GM19328 (cell line): ENCODE measurements around the gene PNLDC1.
"Not testable (repeated sequence)": the region's sequence is repeated elsewhere in the genome, so short reads cannot be mapped to it uniquely, and the experiment has no call there.

Experiments used
- ATAC-seq: cut with Tn5 transposase; IDR thresholded peaks from one replicate; pipeline ENCODE4 v1.9.1; 2021; ENCODE audit warnings: mild to moderate bottlenecking, moderate library complexity; ENCODE audit not compliant: unreplicated experiment

The PNLDC1 gene

DNA sequence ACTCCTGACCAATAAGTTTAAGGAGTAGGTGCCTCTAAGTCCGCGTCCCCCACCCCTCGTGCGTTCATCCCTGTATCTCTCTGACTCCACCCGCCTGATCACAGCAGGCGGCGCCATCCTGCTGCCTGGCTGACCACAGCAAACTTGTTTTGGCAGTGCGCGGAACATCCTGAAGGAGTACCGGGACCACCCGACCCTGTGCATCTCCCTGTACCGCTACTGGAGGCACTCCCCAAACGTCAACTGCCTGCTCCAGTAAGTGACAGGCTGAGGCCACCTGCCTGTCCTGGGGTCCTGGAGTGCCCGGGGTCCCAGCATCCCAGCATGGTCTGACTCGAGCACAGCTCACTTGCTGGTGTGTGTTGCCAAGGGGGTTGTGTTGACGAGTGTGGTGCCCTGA is 19.0 kb downstream of the PNLDC1 start:
- ATAC-seq, result no peak

DNA sequence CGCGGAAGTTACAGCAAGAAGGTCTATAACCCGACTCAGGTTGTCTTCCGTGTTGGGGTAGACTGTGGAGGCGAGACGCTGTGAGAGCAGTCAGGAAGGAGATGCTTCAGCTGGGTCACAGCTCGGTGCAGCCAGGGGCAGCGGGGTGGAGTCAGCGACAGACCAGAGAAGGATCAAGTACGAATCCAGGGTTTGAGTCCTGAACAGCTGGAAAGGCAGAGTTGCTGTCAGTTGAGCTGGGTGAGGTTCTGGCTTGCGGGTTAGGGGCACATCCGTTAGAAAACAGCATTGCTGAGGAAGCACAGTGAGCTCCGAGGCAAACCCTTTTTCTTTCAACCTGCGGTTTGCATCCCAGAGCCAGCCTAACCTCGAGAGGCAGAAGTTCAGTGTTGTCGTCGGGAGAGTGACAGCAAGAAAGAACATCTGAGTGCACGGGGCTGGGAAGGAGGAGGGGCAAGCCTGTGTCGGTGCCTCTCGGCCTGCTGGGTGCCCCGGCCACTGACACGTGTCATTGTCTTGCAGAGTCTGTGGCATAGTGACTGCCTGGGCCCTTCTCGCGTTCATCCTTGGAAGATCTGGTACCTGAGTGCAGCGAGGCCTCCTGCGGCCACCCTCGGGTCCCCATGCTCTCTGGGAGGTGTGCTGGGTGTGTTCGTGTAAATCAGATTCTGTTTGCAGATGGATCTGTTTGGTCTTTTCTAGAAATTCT is 20.0 kb downstream of the PNLDC1 start:
- ATAC-seq, result no peak

DNA sequence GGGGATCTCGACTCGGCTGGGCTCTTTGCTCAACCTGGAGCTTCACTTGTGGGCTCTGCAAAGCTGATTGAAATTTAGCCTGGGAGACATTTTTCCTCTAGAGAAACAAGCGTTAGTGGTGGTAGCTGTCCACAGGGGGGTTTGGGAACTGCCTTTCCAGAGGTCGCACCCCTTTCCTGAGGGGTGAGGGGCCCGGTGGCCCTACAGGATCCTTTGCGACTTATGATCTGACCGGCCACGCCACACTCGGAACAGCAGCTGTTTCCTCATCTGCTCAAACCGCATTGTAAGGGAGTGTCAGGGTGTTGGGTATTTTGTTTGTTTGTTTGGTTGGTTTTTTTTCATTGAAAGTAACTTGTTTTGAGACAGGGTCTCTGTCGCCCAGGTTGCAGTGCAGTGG is 21.0 kb downstream of the PNLDC1 start:
- no peak for ATAC-seq

DNA sequence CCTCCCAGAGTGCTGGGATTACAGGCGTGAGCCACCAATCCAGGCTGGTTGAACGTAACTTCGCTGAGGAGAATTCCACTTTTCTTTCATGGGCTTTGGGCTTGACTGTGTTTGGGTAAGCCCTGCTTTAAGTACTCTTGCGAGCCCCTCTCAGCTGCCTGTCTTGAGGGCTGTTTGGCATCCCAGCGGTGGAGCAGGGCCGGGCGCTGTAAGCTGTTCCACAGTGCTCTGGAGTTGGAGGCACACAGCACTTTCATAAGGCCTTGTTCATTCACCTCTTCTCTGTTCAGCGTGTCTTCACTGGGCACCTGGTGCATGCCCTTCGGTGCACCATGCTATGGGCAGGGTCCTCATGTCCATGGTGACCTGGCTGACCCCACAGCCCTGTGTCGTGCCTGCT is 21.6 kb downstream of the PNLDC1 start:
- no peak for ATAC-seq

DNA sequence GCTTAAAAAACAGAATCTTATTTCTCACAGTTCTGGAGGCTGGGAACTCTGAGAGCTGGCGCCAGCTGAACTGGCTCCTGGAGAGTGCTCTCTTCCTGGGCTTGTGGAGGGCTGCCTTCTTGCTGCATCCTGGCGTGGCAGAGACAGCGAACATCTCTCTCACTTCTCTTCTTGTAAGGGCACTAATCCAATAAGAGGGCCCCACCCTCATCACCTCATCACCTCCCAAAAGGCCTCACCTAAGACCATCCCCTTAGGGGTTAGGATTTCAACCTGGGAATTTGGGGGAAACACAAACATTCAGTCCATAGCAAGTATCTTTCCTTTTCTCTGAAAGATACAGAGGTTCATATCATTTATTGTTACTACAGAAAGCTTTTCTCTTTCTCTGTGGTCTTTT is 23.9 kb downstream of the PNLDC1 start:
- ATAC-seq, result no peak

DNA sequence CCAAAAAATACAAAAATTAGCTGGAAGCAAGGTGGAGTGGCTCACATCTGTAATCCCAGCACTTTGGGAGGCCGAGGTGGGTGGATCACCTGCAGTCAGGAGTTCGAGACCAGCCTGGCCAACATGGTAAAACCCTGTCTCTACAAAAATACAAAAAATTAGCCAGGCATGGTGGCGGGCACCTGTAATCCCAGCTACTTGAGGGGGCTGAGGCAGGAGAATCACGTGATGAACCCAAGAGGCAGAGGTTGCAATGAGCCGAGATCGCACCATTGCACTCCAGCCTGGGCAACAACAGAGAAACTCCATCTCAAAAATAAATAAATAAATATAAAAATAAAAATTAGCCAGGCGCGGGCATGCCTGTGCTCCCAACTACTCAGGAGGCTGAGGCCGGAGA is 24.6 kb downstream of the PNLDC1 start:
- ATAC-seq, result not testable (repeated sequence)

DNA sequence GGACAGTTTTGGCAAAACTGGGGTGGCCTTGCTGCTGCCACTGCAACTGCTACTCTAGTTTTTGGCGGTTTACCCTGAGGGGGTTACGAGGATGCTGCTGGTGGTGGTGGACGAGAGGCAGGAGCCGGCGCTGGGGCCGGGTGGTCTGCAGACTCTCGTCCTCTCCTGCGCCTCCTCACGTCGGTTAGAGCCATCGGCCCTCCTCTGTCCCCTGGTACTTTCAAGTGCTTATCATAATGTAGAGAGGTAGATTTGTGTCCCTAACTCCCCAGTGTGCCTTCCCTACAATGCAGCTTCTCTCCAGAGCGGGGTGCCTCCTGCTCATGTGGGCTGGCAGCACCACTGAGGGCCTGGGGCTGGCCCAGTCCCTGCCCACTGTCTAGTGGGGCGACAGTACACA is 25.9 kb downstream of the PNLDC1 start:
- ATAC-seq, result no peak

DNA sequence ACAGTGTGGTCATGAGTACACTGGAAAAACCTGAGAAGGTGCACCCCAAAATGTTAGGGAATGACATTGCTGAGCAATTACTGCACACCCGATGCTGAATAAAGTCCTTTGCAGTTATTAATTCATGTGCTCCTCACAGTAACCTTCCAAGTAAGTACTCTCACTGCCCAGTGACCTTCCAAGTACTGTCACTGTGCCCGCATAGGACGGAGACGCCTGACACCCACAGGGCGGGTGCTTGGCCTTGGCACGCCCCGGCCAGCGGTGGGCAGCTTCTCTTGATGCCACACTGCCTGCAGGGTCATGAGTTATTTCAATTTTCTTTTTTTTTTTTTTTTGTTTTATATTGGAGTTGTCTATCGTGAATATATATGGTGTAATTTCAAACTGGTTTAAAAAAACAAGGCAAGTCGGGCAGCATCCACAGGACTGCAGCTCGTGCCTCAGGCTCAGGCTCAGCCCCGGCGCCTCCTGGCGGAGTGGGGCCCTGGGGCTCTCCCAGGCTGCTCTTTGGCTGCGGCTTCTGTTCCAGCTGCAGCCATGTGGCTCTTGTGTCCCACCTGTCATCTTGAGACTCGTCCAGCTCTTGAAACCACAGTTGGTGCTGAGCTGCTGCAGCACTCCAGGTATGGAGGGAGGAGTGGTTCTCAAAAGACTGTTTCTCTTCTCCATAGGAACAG is 27.0 kb downstream of the PNLDC1 start:
- no peak for ATAC-seq

DNA sequence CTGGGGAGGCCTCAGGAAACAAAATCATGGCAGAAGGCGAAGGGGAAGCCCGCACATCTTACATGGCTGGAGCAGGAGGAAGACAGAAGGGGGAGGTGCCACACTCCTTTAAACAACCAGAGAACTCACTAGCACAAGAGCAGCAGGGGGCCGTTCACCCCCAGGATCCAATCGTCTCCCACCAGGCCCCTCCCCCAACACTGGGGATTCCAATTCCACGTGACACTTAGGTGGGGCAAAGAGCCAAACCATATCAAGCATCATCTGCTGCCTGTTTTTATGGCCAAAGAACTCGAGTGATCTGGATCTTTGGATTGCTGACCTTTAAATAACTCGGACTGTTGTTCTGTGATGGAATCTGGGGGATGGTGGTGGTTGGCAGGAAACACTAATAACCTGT is 28.0 kb downstream of the PNLDC1 start:
- ATAC-seq, result no peak

DNA sequence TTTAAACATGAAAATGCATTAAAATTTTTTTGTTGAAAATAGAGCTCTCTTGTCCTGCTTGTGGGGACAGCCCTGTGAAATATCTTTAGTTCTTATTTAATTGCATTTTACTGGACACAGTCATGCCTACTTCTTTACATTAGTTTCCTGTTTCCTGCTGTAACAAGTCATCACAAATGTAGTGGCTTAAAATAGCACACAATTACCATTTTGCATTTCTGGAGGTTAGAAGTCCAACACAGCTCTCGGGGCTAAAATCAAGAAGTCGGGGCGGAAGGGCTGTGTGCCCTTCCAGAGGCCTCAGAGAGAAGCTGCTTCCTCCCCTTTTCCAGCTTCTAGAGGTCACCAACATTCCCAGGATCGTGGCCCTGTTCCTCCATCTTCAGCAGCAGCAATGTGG is 29.4 kb downstream of the PNLDC1 start:
- ATAC-seq, result no peak

DNA sequence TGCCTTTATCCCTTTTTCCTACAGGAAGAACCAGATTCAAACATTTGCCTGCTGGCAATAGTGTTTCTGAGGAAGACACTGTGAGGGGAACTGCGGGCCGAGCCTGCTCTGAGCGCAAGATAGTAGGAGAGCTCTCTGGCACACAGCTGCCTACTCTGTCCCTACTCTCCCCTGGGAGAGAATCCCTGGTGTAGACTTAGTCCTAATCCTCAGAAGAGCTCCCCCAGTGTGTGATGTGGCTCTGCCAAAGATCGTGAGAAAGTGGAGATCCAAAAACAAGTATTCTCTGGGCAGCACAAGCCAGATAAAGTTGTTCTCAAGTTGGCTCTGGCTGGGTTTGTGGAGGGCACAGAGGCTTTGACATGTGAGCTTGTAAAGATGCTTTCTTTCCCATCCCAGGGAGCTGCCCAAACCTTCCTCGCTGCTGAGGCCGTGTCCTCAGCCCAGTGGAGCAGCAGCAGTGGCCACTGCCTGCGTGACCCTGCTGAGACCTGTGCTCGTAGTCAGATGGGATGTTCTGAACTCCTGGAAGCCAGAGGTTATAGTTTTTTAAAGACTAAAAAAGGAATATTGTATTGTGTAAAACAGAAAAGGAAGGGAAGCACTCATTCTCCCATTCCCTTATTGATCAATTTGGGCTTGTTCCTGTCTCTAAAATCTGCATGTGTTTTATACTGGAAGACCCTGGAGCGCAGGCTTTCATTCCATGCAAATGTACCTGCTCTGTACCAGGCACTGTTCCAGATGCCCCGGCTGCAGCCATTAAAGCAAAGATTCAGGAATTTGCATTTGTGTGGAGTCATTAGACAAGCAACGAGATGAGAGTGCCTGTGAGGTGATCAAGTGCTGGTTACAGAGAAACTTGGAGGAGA is 30.7 kb downstream of the PNLDC1 start:
- ATAC-seq, result no peak

DNA sequence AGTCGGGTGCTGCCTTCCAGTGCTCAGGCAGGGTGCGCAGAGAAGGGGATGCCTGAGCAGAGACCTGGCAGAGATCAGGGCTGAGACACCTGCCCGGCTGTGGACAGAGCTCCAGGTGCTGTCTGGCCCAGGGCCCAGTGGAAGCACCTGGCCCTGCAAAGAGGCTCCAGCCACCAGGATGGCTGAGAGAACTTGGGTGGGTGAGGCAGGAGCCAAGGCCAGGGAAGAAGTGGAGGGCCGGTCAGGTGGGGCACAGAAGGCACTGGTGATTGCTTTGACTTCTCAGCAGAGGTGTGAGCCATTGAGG is 31.2 kb downstream of the PNLDC1 start:
- no peak for ATAC-seq

DNA sequence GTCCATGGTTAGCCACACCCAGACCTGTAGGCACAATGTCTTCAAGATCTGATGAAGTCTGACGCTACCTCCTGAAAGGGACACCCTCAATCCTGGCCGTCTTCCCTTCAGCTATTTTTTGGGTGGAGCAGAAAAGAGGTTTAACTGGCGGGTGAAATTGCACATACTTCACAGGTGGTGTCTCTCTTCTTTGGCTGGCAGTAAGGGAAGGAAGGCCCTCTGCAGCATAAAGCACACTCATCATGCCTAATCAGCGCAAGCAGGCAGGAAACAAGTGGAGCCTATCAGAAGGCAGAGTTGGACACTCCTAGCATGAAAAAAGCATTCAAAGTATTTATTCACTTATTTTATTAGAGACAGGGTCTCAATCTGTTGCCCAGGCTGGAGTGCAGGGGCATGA is 32.9 kb downstream of the PNLDC1 start:
- ATAC-seq, result no peak

DNA sequence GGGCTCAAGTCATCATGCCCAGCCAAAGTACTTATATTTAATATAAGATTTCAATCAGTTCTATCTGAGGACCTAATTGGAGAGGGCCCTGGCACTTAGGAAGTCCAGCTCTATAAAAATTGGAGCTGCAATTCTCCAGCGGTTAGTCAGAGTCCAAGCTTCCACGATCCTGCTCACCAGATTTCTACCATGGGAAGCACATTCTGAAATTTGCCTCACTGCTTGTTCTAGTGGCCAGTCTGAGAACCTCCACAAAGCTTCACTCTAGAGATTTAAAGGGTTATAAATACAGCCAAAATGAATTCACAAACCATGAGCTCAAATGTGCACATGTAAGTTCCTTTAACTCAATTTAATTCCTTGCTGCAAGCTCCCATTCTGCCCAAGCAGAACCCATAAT is 33.5 kb downstream of the PNLDC1 start:
- ATAC-seq, result no peak

DNA sequence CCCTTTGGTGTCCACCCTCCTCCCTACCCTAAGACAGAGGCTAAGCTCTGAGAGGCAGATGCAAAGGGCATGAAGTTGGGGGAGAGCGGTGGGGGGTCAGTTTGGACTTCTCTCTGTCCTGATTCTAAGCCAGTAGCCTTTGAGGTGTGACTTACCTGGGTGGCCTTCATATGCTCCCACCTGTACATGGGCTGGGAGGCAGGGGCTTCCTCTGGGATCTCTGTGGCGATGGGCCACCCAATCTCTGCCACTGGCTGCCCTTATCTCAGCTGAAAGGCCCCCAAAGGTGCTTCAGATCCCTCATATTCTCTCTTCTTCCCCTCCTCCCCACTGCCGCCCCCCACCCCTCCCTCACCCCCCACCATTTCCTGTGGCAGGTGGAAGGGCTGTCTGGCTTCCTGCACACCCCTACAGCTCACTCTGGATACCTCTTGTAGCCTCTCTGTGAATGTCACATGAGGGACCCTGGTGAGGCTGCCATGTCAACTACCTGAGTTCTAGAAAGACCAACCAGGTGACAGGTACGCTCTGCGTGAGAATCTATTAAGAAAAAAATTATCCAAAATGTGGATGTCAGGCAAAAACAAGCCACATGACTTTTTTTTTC is 34.0 kb downstream of the PNLDC1 start:
- ATAC-seq, result no peak

DNA sequence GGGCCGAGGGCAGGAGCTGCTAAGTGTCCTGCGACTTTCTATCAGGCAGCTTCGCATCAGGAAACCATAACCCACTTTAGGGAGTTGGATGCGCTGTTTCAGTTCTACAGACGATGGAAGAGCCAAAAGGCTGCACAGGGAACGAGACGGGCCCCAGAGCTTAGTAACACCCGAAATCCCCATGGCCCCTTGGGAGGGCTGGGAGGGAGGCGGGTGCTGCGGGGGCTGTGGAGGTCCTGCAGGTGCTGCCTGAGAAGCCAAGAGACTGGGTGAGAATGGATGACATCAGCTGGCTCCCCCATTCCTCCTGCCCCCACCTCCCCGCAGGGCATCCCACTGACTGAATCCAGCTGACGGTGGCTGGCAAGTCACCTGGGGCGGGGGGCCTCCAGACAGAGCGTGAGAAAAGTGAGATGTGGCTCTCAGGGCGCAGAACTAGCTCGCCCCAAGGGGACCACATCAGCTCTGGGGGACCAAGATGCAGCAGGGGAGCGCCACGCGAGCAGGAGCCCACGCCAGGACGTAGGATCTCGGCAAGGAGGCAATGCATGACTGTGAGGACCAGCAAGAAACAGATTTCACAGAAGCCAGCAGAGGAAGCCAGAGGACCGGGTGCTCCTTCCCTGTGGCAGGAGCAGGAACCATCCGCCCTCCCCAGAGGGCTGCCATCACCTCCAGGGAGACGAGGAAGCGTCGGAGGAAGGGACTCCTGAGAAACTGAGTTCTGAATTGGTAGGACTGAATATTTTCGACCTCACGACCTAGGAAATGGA is 36.8 kb downstream of the PNLDC1 start:
- no peak for ATAC-seq

DNA sequence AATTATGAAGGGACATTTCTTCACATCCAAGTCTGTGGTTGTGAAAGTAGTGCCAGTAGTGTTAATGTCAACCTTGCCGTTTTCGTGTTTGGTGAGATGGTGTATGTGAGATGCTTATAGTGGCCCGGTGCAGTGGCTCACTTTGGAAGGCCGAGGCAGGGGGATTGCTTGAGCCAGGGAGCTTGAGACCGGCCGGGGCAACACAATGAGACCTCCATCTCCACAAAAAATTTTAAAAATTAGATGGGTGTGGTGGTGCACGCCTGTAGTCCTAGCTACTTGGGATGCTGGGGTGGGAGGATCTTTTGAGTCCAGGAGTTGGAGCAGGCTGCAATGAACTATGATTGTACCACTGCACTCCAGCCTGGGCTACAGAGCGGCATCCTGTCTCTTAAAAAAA is 37.4 kb downstream of the PNLDC1 start:
- no peak for ATAC-seq

DNA sequence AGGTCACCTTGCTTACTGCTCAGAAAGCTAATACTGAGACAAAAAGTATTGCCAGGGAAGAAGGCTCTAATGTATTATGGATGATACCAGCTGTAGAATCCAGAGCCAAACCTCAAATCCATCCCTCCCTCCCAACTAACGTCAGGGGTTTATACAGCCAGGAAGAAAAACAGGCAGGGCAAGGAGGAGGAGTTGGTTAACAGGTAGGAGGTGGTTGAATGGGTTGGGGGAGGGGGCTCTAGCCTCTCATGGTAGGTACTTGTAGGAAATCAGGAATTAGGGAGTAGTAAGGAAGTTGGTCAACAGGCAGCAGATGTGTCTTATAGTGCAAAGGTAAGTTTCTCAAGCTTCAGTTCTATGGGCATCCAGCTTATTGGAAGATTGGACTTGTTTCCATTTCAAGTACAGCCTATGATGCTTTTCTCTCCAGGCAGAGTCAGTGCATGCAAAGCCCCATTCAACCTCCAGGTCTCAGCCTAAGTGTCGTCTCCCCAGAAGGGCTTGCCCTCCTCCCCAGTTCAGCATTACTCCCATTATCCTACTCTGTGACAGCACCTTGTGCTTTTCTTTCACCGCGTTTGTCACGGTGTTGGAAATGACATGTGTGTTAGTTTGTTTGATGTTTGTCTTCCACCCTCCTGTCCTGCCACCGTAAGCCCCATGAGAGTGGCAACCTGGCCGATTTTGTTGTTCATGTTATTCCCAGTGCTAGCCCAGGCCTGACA is 38.1 kb downstream of the PNLDC1 start:
- ATAC-seq, result no peak

DNA sequence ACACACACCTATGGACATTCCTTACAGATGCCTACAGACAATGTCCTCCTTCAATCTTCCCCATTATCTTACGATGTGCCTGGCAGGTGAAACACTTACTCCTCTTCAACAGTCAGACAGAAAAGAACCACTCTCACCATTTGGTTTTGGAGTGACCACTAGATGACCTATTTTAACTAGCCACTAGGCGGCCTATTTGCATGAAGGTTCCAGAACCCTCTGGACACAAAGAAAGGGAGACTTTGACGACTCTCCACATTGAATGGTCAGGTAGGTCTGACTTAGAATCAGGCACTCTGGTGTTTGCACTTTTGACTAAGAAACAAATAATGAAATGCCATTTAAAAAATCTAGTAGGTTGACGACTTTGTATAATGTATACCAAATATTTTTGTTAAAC is 42.0 kb downstream of the PNLDC1 start:
- no peak for ATAC-seq
